GM21528 (cell line): ENCODE results near the gene COL1A1.

Experiments
- ATAC-seq: cut with Tn5 transposase; IDR thresholded peaks from one replicate; pipeline ENCODE4 v1.9.1; 2021; ENCODE audit warnings: mild to moderate bottlenecking, moderate library complexity; ENCODE audit not compliant: unreplicated experiment, low FRiP score

The COL1A1 gene

GRCh38 chr17:50161911-50162288, 39.5 kb downstream of the COL1A1 start:
- ATAC-seq = no peak

GRCh38 chr17:50161023-50161910, 40.2 kb downstream of the COL1A1 start:
- ATAC-seq = peak; percentile 86

GRCh38 chr17:50157891-50158290, 43.5 kb downstream of the COL1A1 start:
- no peak for ATAC-seq

GRCh38 chr17:50155115-50155819, 46.2 kb downstream of the COL1A1 start:
- no peak for ATAC-seq

GRCh38 chr17:50154604-50155003, 46.8 kb downstream of the COL1A1 start:
- ATAC-seq = peak; percentile 33

- no peak for ATAC-seq
Observed at GRCh38 chr17:50153650-50154575, 47.5 kb downstream of the COL1A1 start.

- ATAC-seq = no peak
Observed at GRCh38 chr17:50152736-50153135, 48.7 kb downstream of the COL1A1 start.

GRCh38 chr17:50151937-50152547, 49.4 kb downstream of the COL1A1 start:
- no peak for ATAC-seq

GRCh38 chr17:50151041-50151936, 50.1 kb downstream of the COL1A1 start:
- ATAC-seq = no peak

- no peak for ATAC-seq
Observed at GRCh38 chr17:50150354-50151040, 50.9 kb downstream of the COL1A1 start, which contains the start of gene PPP1R9B. Gene PPP1R9B, minus strand, starts transcription at chr17:50150677. Its CDS starts 164 bp downstream, at chr17:50150513.

GRCh38 chr17:50149417-50150353, 51.7 kb downstream of the COL1A1 start:
- ATAC-seq = no peak

GRCh38 chr17:50149091-50149416, 52.4 kb downstream of the COL1A1 start:
- no peak for ATAC-seq

GRCh38 chr17:50148226-50149090, 53.0 kb downstream of the COL1A1 start:
- peak; percentile 26 for ATAC-seq

GRCh38 chr17:50147841-50148225, 53.6 kb downstream of the COL1A1 start:
- no peak for ATAC-seq

- ATAC-seq = no peak
Observed at GRCh38 chr17:50146927-50147665, 54.3 kb downstream of the COL1A1 start.
